HG03196 (cell line): Measurements from ENCODE around the gene CFL2.
A peak's percentile ranks its signal among the peaks of the same experiment; 100 is the strongest.
"Not testable (repeated sequence)": the region's sequence is repeated elsewhere in the genome, so short reads cannot be mapped to it uniquely, and the experiment has no call there.

Experiments
- ATAC-seq: cut with Tn5 transposase; IDR thresholded peaks from one replicate; pipeline ENCODE4 v1.9.1; 2021; ENCODE audit not compliant: unreplicated experiment

Gene CFL2

DNA sequence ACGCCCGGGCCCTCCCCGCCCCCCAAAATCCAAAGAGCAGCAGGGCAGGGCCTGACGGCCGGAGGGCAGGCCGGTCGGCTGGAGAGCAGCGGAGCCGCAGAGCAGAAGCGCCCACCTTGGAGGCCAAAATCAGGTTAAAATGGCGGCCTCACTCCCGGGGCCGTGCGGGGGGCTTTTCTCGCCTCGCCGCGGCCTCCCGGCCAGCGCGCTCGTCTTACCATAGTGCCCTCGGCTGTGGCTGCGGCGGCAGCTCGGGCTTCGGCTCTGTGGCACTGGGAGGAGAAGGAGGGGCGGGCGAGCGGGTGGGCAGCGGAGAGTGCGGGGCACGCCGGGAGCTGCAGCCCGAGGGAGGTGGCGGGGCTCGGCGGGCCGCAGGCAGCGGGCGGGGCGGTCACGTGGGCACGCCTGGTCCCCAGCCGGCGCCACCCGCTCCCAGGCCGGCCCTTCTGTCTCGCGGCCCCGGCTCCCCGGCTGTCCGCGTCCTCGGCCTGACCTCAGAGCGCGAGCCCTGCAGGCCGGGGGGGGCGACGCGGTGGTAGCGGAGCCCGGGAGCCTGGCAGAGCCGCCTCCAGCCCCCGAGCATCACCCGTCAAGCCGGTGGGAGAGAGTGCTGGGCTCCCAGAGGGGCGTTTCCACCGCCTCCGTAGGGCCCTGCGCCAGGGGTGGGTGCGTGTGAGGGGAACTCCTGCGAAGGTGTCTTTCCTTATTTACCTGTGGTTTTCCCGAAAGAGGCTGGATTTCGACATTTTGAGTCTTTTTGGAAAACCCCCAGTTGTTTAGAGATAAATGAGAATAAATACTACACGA lies at the start of gene CFL2:
Gene CFL2, minus strand, starts transcription at position 274 of the 807 bp plus-strand sequence. Its CDS starts 53 bp downstream, at position 221.
- ATAC-seq: peak; percentile 81

DNA sequence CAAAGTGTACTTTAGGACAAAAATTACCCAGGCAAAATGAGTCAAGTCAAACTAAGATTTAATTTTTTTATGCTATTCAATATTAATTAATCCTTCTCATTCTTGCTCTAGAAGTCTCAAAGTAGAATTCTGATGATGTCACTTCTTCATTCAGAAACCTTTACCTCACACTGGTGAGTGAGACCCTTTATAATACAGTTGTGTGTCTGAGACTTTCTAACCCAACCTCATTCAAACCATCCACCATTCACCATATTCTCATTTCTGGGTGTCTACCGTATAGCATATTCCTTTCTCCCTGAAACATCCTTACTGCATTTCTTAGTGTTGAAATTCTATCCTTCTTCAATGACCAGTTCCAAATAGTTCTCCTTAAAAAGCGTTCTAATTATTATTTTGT lies 40.8 kb upstream of the CFL2 start:
- ATAC-seq: no peak

DNA sequence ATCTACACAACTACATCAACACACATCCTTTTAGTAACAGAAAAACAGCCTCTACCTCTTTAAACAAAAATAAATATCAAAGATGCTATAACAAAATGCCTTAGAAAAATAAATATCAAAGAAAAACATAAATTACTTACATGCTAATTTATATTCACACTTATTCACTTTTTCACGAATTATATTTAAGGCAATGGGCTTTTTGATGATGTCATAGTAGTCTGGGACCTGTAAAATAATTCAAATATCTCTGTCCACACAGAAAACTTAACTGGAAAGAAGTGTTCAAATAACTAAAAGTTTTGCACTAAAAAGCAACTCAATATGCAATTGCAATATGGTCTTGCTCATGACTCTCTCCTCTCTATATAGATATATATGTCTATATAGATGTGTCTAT lies 40.3 kb upstream of the CFL2 start:
- no peak for ATAC-seq

DNA sequence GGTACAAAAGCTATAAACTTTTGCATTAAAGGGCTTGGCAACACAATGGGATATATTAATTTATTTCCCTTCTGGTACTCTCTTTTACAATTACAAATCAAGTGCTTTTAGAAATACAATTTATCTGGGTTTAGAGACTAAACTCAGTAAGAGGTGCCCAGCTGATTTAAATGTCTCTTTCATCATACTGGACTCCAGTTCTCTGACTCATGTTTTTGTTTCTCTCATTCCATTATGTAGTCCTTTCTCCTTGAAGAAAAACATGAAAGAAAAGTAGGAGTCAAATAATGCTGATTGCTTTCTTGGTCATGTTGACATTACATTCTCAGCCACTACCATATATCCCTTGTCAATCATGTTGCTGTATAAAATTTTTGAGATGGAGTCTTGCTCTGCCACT lies 36.3 kb upstream of the CFL2 start:
- ATAC-seq: no peak

DNA sequence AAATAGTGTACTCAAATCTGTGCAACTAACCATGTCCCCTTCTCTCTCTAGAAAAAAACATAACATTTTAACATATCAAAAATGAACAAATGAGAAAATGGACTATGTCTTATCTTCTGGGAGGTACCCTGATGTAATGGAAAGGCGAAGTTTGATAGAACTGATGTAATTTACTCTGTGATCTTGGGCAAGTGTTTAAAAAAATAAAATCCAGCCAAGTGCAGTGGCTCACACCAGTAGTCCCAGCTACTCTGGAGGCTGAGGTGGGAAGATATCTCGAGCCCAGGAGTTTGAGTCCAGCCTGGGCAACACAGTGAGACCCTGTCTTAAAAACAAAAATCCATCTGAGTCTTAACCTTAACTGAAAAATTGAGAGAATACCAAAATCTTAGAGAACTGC lies 35.8 kb upstream of the CFL2 start:
- no peak for ATAC-seq

DNA sequence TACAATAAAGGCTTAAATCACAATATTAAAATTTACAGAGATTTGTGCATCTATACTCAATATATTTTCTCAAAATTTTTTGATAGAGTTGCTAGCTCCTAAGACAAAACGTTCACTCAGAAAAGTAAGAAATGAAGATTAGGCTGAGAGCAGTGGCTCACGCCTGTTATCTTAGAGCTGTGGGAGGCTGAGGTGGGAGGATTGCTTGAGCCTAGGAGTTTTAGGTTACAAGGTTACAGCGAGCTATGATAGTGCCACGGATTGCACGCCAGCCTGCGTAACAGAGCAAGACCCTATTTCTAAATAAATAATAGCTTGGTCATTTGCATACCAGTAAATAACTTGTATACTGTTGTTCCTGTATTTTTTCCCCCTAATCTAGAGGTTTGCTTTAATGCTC lies 35.0 kb upstream of the CFL2 start:
- no peak for ATAC-seq

DNA sequence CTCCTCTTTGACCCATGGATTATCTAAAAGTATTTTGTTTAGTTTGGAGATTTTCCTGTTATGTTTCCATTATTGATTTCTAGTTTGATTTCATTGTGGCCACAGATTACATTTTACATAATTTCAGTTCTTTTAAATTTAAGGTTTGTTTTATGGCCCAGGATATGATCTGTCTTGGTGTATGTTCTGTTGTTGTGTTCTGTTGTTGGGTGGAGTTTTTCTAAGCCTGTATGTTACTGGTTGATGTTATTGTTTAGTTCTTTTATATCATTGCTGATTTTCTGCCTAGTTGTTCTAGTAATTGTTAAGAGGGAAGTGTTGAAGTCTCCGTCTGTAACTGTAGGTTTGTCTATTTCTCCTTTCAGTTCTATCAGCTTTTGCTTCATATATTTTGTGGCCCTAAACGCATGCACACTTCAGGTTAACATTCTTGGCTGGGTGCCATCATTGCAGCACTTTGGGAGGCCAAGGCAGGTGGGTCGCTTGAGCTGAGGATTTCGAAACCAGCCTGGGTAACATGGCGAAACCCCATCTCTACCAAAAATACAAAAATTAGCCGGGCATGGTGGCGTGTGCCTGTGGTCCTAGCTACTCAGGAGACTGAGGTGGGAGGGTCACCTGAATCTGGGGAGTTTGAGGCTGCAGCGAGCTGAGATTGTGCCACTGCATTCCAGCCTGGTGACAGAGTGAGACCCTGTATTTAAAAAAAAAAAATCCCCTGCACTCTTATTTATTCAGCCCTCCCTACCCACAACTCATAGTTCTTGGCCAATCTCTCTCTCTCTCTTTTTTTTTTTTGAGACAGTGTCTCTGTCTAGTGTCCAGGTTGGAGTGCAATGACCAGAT lies 28.1 kb upstream of the CFL2 start:
- no peak for ATAC-seq

DNA sequence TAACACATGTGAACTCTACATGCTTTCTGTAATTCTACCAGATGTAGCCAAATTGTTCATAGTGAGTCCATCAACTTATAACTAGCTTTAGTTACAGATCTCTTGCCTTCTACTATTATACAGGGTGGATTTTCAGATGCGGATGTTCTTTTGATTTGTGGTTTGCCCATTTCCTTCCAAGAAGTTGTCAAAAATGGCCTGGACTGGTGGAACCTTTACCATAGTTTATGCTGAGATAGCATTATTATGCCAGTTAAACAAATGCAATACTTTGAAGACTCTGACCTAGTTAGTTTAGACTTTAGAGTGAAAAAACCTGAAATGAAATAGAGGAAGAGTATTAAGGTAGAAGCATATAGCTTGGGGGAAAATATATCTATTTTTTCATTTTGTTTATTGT lies 27.4 kb upstream of the CFL2 start:
- no peak for ATAC-seq

DNA sequence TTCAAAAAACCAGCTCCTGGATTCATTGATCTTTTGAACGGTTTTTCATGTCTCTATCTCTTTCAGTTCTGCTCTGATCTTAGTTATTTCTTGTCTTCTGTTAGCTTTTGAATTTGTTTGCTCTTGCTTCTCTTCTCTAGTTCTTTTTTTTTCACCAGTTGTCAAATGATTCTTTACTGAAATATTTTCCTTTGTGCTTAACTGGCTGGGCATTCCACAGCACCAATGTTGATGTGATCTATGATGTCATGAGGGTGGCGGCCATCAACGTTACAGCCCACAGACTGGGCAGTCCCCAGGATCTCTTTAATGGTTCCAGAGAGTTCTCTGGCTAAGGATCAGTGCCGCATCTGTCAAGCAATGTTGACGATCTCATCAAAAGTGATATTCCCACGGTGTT lies 25.7 kb upstream of the CFL2 start:
- not testable (repeated sequence) for ATAC-seq

DNA sequence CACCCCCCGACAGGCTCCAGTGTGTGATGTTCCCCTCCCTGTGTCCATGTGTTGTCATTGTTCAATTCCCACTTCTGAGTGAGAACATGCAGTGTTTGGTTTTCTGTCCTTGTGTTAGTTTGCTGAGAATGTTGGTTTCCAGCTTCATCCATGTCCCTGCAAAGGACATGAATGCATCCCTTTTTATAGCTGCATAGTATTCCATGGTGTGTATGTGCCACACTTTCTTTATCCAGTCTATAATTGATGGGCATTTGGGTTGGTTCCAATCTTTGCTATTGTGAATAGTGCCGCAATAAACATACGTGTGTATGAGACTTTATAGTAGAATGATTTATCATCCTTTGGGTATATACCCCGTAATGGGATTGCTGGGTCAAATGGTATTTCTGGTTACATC lies 22.7 kb upstream of the CFL2 start:
- not testable (repeated sequence) for ATAC-seq

DNA sequence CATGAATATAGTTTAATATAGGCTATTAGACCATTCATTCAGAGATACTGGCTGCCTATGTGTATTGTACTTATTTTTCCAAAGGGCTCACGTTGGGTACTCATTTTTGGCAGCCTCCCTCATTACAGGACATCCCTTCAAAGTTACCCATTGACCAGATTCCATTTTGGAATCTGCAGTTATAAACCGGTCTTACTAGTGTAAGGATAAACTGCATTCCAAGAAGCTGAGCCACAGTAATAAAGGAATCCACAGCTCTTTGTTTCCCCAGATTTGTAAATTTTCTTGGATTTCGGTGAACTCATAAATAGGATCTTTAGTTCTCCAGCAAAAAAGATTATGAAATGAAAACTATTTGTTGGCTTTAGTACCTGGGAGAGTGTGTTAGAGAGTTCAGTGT lies 18.9 kb upstream of the CFL2 start:
- no peak for ATAC-seq

DNA sequence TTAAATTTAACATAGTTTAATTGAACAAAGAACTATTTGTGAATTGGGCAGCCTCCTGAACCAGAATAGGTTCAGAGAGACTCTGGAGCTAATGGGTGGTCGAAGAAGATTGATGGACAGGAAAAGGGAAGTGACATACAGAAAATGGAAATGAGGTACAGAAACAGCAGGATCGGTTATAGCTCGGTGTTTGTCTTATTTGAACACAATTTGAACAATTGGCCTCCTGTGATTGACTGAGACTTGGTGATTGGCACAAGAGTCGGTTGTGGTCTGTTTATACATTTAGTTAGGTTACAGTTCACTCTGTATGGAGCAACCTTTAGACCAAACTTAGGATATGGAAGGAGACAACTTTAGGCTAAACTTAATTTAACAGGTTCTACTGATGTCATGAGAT lies 18.4 kb upstream of the CFL2 start:
- ATAC-seq: no peak

DNA sequence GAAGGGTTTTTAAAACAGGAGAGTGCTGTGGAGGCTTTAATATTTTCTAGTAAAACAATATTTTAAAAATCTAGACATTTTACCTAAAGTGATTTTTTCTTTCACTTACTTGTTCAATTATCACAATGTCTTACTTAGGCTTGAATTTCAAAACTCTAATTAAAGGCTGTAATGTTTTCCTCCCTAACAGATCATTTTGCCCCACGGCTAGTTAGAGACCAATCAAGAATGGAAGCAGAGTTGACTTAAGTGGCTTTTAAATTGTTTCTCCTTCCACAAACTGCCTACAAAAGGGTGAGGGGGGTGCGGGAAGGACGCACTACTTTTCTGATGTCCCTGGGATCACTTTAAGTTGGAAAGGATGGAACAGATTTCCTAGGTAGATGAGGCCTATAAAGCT lies 9.5 kb upstream of the CFL2 start:
- no peak for ATAC-seq

DNA sequence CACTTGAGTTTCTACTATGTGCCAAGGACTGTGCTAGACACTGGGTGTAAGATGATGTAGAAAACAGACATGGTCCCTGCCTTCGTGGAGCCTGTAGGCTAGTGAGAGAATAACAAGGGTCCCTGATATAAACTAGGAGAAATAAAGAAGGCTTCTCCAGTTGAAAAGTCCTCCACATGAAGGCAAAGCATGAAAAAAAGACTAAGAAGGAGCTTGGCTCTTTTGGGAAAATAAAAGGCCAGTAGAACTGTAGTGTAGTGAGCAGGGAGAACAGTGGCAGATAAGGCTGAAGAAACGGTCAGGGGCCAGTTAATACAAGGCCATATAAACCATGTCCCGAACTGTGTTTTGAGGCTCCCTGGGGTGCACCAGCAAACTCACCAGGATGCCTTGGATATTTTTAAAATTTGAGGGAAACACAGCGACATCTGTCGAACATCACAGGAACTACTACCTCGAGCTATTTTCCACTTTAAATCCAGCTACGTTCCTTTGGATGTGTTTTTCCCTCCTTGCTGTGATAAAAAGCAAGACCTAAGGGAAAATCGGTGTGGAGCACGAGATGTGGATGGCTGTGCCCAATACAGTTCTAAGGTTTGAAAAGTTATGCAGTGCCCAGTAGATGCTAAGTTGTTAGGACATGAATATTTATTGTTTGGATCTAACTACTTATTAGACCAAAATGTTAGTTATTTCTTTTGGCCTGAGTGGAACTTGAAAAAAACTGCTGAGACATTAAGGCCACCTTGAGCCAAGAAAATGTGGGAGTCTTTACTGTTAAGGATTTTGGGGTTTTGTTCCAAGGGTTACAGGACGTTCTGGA lies 8.5 kb upstream of the CFL2 start:
- ATAC-seq: no peak

DNA sequence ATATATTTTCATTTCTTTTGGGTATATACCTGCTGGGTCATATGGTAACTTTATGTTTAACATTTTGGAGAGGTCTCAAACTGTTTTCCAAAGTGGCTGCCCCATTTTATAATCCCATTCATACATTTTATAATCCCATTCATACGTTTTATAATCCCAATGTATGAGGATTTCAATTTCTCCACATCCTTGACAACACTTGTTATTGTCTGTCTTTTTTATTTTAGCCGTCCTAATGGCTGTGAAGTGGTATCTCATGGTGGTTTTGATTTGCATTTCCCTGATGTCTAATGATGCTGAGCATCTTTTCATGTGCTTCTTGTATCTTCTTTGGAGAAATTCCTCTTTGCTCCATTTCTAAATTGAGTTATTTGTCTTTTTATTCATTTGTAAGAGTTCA lies 6.7 kb upstream of the CFL2 start:
- no peak for ATAC-seq

DNA sequence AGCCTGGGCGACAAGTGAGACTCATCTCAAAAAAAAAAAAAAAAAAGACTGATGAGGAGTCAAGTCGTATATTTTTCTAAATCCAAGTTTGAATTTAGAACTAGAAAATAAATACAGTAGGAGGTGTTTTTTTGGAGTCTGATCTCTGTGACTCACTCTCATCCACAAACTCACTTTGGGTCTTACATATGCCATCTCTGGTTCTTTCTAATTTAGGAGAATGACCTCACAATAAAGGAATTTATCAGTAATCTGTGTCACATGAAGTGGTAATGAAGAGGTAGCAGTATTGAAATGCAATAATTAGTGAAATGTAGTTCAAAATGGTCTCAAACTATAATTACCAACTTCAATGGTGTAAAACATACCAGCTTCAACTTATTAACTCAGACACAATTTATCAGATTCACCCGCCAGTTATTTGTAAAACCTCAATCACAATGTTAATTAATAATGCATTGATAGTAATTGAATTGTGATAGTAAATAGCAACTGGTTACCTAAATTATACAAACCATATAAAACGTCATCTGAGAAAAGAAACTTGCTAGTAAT lies 4.4 kb upstream of the CFL2 start:
- ATAC-seq: no peak

DNA sequence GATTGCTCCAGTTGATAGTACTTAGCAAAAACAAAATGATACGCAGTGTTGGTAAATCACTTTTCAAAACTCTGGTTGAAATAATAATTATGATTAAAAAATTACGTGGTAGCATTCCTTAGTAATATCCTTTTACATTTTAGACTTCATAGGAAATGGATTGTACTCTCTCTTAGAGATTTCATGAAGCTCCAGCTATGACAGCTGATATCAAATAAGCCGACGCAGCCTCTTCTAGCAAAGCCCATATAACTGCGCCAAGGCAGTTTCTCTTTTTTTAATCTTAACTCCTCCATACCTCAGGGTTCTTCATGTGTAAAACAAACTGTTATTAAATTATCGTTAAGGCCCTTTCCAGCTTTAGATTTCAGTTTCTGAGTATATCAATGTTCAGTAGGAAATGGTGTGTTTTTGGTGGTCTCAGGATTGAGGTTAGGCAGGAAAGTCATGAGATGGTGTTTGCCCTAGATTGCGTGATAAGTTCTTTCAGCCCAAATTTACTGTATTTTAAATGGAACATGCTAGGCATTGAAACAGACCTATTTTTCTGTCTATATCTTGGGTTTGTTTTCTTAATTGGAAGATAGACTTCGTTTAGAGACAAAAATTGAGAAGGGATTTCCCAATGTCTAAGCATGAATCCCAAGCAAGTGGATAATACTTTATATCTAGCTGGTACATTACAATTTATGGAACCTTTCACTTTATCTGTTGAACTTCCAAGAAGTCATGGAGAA lies 902 bp upstream of the CFL2 start:
- no peak for ATAC-seq

DNA sequence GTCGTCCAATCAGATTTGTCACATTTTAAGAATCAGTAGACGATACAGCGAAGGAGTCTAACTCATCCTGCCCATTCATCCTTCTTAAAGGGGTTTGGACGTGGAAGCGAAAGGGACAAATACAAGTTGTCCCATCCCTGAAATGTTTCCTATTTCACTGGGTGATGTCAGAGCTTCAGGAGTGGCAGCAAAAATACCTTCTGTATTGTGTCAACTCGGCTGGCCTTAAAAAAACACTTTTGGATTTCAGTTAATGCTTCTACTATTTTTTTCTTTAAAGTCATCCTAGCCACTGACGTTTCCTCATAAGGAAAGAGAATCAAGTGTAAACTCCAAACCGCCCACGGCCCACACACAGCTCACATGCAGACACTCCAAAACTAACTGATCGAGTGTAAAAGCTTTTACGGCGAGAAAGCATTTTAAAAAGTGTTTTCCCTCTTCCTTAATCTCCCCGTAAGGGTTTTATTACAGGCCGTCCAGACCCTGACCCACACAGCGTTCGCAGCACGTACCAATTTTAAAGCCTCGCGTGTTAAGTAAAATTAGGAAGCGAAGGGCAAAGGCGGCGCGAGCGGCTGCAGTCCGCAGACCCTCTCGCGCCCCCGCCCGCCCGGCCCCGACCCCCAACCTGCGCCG lies 593 bp downstream of the CFL2 start:
- no peak for ATAC-seq

DNA sequence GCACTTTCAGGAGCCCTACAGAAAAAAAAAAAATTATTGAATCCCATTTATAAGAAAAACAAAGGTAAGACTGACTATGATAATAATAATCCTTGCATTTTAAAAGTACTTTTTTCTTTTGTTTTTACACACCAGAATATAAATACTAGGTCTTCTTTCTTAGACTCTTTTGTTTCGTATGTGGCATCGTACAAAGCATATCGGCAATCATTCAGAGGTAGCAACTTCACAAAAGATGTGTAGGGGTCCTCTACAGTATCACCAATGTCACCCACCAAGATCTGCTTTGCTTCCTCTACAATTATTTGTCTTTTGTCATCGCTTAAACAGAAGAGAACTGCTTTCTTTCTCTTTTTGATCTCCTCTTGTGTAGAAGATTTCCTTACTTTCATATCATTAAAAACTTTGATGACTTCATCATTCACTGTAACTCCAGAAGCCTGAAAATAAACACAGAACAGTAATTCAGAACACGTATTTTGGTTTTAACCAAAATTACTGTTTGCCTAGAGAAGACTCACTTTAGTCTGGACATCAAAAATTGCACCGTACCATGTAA lies 1.2 kb downstream of the CFL2 start:
- ATAC-seq: no peak
